Neural cell (in vitro differentiated cells): ENCODE data around the gene INTS14.

Experiments
- CTCF ChIP-seq: fragments of 450-650 bp; IDR thresholded peaks from 2 replicates; pipeline ENCODE4 v1.5.1; 2014; ENCODE audit warnings: antibody characterized with exemption, mild to moderate bottlenecking, moderate library complexity; ENCODE audit not compliant: poor library complexity, severe bottlenecking
- EP300 ChIP-seq: fragments of 450-650 bp; conservative IDR thresholded peaks from 2 replicates; pipeline ENCODE4 v1.6.1; 2014; ENCODE audit warnings: antibody characterized with exemption, mild to moderate bottlenecking, moderate library complexity; ENCODE audit not compliant: poor library complexity, severe bottlenecking
- EZH2 ChIP-seq: fragments of 200-600, 300-800 bp; shearing (Covaris generic), sonication (generic); IDR thresholded peaks from 2 replicates; pipeline ENCODE4 v1.6.1; 2014; ENCODE audit warnings: antibody characterized with exemption, low read length, borderline replicate concordance, mild to moderate bottlenecking; ENCODE audit not compliant: insufficient read depth, poor library complexity, severe bottlenecking
- MXI1 ChIP-seq: fragments of 450-650 bp; conservative IDR thresholded peaks from 2 replicates; pipeline ENCODE4 v1.6.1; 2014; ENCODE audit warnings: antibody characterized with exemption, mild to moderate bottlenecking; ENCODE audit not compliant: poor library complexity, severe bottlenecking
- POLR2AphosphoS5 ChIP-seq: IDR thresholded peaks from 2 replicates; pipeline ENCODE4 v1.6.1; 2012
- RAD21 ChIP-seq: fragments of 450-650 bp; conservative IDR thresholded peaks from 2 replicates; pipeline ENCODE4 v1.6.1; 2014; ENCODE audit warnings: antibody characterized with exemption, mild to moderate bottlenecking, moderate library complexity
- REST ChIP-seq: IDR thresholded peaks from 2 replicates; pipeline ENCODE4 v1.6.1; 2012; ENCODE audit warnings: borderline replicate concordance
- SMC3 ChIP-seq: fragments of 450-650 bp; conservative IDR thresholded peaks from 2 replicates; pipeline ENCODE4 v1.6.1; 2014; ENCODE audit warnings: antibody characterized with exemption, mild to moderate bottlenecking, moderate library complexity; ENCODE audit not compliant: poor library complexity
- TAF1 ChIP-seq: IDR thresholded peaks from 2 replicates; pipeline ENCODE4 v1.6.1; 2012; ENCODE audit warnings: low read depth

GRCh38 chr15:65650312-65651041, 39.5 kb upstream of the INTS14 start:
- TF ChIP-seq EP300 (no peak), CTCF (no peak), EZH2 (no peak), TAF1 (no peak), RAD21 (no peak), MXI1 (no peak), REST (no peak), POLR2AphosphoS5 (no peak), SMC3 (no peak)
